ENCODE results near the gene TIA1. TPM values are rescaled to one million over a fixed set of nuclear protein-coding genes. Genes with fewer than 3 reads are reported as not detected.
"Not testable (repeated sequence)": the region's sequence is repeated elsewhere in the genome, so short reads cannot be mapped to it uniquely, and the experiment has no call there.

Gene TIA1
- total RNA-seq, 2 donors from 2014 or later: 68.1 to 78.2 TPM

DNA sequence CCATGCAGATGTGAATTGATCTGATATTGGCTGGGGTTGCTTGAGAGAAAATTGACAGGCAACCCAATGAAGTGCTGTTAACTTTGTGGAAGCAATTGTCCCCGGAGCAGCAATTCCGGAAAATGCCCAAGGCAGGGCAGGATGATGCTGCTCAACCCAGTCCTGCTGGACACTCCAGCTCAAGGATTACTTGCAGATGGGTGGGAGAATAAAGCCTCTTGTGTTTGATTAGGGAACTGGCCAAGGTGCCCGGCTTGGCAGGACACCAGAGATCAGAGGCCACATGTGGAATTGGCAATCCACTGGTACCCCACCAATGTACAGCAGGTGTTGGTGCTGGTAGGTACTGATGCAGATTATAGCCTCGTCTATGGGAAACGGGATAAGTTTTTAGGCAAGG, 45.3 kb downstream of the TIA1 start:
- no peak for DNase-seq
- no peak for ATAC-seq
- H3K27ac Mint-ChIP-seq: no peak overlapping the region
- H3K4me3 Mint-ChIP-seq: no peak overlapping the region
- H3K9me3 ChIP-seq (ENCODE audit: control insufficient read depth, low read length, poor library complexity, severe bottlenecking): no peaks in the 10 kb centered on the region
- H3K27me3 Mint-ChIP-seq: no peaks in the 10 kb centered on the region
- H3K4me1 Mint-ChIP-seq: no peaks in the 10 kb centered on the region
- H3K36me3 Mint-ChIP-seq (ENCODE audit: low read depth): peaks cover 2% of the 10 kb centered on the region

DNA sequence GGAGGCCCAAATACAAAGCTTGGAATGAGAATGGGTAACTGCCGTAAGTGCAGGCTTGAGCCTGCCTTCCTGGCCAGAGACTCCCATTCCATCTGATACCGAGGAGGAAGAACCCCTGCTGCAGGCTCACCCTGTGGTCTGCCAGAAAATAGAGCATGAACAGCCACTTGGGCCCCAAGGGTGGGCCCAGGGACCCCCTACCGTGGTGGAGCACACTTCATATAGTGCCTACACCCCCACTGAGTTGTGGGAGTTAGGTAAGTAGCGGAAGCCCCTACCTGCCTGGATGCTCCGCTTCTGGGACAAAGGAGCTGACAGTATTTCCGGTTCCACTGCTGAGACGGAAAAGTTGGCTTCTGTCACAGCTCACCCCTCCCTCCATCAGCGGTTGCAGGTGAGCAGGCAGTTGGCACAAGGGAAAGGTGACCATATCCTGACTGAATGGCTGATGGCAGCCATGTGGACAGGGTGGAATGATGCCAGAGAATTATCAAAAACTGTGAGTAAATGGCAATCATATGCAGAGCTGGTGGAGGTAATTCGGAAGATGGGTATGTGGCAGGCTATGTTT, 46.1 kb downstream of the TIA1 start:
- H3K9me3 ChIP-seq (ENCODE audit: control insufficient read depth, low read length, poor library complexity, severe bottlenecking): no peaks in the 10 kb centered on the region
- DNase-seq (no peak), ATAC-seq (no peak)
- Mint-ChIP-seq H3K27me3 (no peaks in the 10 kb centered on the region), H3K36me3 (ENCODE audit: low read depth) (peaks cover 2% of the 10 kb centered on the region), H3K27ac (no peak overlapping the region), H3K4me1 (no peaks in the 10 kb centered on the region), H3K4me3 (no peak overlapping the region)

DNA sequence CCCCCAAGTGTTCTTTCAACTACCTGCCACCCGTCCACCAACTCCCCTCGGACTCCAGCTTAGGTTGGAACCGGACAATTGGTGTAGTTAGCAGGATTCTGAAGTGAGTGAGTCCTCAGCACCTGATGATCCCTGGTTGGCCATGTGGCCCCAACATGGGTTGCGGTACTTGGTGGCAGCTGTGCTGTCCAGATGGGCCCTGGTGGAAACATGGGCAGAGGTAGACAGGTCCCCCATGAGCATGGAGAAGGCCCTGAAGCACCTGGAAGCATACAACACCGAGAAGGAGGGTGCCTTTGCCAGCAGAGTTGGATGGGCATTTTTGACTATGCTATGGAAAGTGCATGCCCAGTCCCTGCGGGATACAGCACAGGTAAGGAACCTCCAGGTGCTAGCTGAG, 46.6 kb downstream of the TIA1 start:
- no peaks in the 10 kb centered on the region for H3K27me3 Mint-ChIP-seq
- ATAC-seq: no peak
- no peak for DNase-seq
- no peak overlapping the region for H3K27ac Mint-ChIP-seq
- no peaks in the 10 kb centered on the region for H3K9me3 ChIP-seq (ENCODE audit: control insufficient read depth, low read length, poor library complexity, severe bottlenecking)
- H3K4me3 Mint-ChIP-seq: no peak overlapping the region
- no peaks in the 10 kb centered on the region for H3K4me1 Mint-ChIP-seq
- H3K36me3 Mint-ChIP-seq (ENCODE audit: low read depth): peaks cover 2% of the 10 kb centered on the region

- Mint-ChIP-seq H3K36me3 (ENCODE audit: low read depth) (peaks cover 2% of the 10 kb centered on the region), H3K4me3 (no peak overlapping the region), H3K4me1 (no peaks in the 10 kb centered on the region), H3K27me3 (no peaks in the 10 kb centered on the region), H3K27ac (no peak overlapping the region)
- no peak for DNase-seq
- ATAC-seq: no peak
- H3K9me3 ChIP-seq (ENCODE audit: control insufficient read depth, low read length, poor library complexity, severe bottlenecking): no peaks in the 10 kb centered on the region
These were observed 47.1 kb downstream of the TIA1 start for GRCh38 chr2:70201225-70201768.

- H3K4me3 Mint-ChIP-seq: no peak overlapping the region
- DNase-seq (no peak), ATAC-seq (no peak)
- no peaks in the 10 kb centered on the region for H3K27me3 Mint-ChIP-seq
- peaks cover 2% of the 10 kb centered on the region for H3K36me3 Mint-ChIP-seq (ENCODE audit: low read depth)
- no peaks in the 10 kb centered on the region for H3K9me3 ChIP-seq (ENCODE audit: control insufficient read depth, low read length, poor library complexity, severe bottlenecking)
- no peak overlapping the region for H3K27ac Mint-ChIP-seq
- no peaks in the 10 kb centered on the region for H3K4me1 Mint-ChIP-seq
These were observed 49.0 kb downstream of the TIA1 start for GRCh38 chr2:70199320-70199864.

- H3K9me3 ChIP-seq (ENCODE audit: control insufficient read depth, low read length, poor library complexity, severe bottlenecking): no peaks in the 10 kb centered on the region
- ATAC-seq (no peak), DNase-seq (no peak)
- H3K4me3 Mint-ChIP-seq: no peak overlapping the region
- H3K27me3 Mint-ChIP-seq: no peaks in the 10 kb centered on the region
- H3K4me1 Mint-ChIP-seq: peaks cover 13% of the 10 kb centered on the region
- no peaks in the 10 kb centered on the region for H3K36me3 Mint-ChIP-seq (ENCODE audit: low read depth)
- H3K27ac Mint-ChIP-seq: no peak overlapping the region
These were observed 55.9 kb downstream of the TIA1 start for GRCh38 chr2:70192516-70192915.

DNA sequence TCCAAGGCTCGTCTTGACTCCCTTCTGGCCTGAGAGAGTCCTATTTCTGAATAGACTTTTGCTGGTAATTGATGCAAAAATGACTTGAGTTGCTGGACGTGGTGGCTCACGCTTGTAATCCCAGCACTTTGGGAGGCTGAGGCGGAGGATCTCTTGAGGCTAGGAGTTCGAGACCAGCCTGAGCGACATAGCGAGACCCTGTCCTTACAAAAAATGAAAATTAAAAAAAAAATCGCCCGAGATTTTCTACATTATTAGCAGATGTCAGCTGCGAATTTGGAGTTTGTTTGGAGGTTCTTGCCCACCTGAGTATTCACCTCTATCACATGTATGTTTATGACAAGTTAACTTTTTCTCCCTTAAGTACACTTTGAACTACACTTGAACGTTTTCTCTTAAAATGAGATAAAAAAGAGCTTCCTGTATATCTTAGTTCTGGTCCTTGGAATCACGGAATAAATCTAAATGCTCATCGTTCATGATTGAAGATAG, 57.1 kb downstream of the TIA1 start:
- H3K9me3 ChIP-seq (ENCODE audit: control insufficient read depth, low read length, poor library complexity, severe bottlenecking): no peaks in the 10 kb centered on the region
- H3K27ac Mint-ChIP-seq: peak overlapping the region; percentile 99
- ATAC-seq (no peak), DNase-seq (no peak)
- H3K4me3 Mint-ChIP-seq: peak overlapping the region; percentile 99
- H3K4me1 Mint-ChIP-seq: peaks cover 13% of the 10 kb centered on the region
- no peaks in the 10 kb centered on the region for H3K36me3 Mint-ChIP-seq (ENCODE audit: low read depth)
- H3K27me3 Mint-ChIP-seq: no peaks in the 10 kb centered on the region

GRCh38 chr2:70190418-70191243, 57.8 kb downstream of the TIA1 start, which contains the start of gene C2orf42:
Gene C2orf42 (minus strand): TSS chr2:70191019. CDS start chr2:70181985, 9,034 bp downstream.
- peak within 1 kb of the TSS; percentile 99 for H3K27ac Mint-ChIP-seq
- H3K9me3 ChIP-seq (ENCODE audit: control insufficient read depth, low read length, poor library complexity, severe bottlenecking): no peaks in the 10 kb centered on the region
- DNase-seq (peak; percentile 83 to 90 (median 87)), ATAC-seq (peak; percentile 87)
- no peaks in the 10 kb centered on the region for H3K27me3 Mint-ChIP-seq
- peaks cover 13% of the 10 kb centered on the region for H3K4me1 Mint-ChIP-seq
- peak within 1 kb of the TSS; percentile 99 for H3K4me3 Mint-ChIP-seq
- no peaks in the 10 kb centered on the region for H3K36me3 Mint-ChIP-seq (ENCODE audit: low read depth)

DNA sequence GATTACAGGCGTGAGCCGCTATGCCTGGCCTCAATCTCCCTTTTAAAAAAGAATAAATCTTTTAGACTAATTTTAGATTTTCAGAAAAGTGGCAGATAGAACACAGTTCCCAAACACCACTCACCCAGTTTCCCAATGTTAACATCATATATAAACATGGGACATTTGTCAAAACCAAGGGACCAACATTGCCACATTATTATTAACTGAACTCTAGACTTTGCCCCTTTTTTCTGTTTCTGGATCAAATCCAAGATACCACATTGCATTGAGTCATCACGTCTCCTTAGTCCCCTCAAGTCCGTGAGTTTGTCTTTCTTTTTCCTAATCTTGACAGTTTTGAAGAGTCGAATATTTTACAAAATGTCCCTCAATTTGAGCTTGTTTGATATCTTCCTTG, 60.0 kb downstream of the TIA1 start:
- no peaks in the 10 kb centered on the region for H3K9me3 ChIP-seq (ENCODE audit: control insufficient read depth, low read length, poor library complexity, severe bottlenecking)
- peaks cover 13% of the 10 kb centered on the region for H3K4me1 Mint-ChIP-seq
- DNase-seq (no peak), ATAC-seq (no peak)
- H3K36me3 Mint-ChIP-seq (ENCODE audit: low read depth): no peaks in the 10 kb centered on the region
- H3K27ac Mint-ChIP-seq: peak overlapping the region; percentile 99
- H3K4me3 Mint-ChIP-seq: no peak overlapping the region
- H3K27me3 Mint-ChIP-seq: no peaks in the 10 kb centered on the region

DNA sequence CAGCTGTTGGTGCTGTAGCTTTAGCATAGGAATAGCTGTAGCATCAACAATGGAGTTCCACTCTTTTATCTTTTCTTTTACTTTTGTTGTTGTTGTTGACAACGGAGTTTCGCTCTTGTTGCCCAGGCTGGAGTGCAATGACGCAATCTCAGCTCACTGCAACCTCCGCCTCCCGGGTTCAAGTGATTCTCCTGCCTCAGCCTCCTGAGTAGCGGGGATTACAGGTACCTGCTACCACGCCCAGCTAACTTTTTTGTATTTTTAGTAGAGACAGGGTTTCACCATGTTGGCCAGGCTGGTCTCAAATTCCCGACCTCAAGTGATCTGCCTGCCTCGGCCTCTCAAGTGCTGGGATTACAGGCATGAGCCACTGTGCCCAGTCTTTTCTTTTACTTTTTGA, 61.3 kb downstream of the TIA1 start:
- not testable (repeated sequence) for H3K27ac Mint-ChIP-seq; DNase-seq; H3K9me3 ChIP-seq (ENCODE audit: control insufficient read depth, low read length, poor library complexity, severe bottlenecking); ATAC-seq; H3K27me3 Mint-ChIP-seq; H3K36me3 Mint-ChIP-seq (ENCODE audit: low read depth); H3K4me3 Mint-ChIP-seq
- H3K4me1 Mint-ChIP-seq: peaks cover 13% of the 10 kb centered on the region

DNA sequence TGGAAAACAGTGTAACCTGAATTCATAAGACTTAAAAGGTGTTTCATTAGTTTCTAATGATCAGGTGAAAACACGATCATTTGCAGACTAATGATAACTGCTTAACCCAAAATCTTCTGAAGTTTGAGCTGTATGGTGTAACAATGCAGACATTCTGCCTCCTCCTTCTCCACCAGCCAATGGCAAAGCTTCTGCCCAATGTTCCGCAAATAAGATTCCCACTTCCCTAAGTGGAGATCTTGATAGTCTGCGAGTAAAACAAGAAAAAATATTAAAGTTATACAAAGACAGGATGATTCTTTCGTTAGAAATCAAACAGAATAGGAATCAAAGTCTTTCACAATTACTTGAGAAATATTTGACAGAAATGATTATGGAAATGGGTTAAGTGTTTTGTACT, 65.7 kb downstream of the TIA1 start:
- H3K4me1 Mint-ChIP-seq: no peaks in the 10 kb centered on the region
- no peaks in the 10 kb centered on the region for H3K27me3 Mint-ChIP-seq
- ATAC-seq (no peak), DNase-seq (no peak)
- no peaks in the 10 kb centered on the region for H3K9me3 ChIP-seq (ENCODE audit: control insufficient read depth, low read length, poor library complexity, severe bottlenecking)
- no peaks in the 10 kb centered on the region for H3K36me3 Mint-ChIP-seq (ENCODE audit: low read depth)
- no peak overlapping the region for H3K4me3 Mint-ChIP-seq
- H3K27ac Mint-ChIP-seq: no peak overlapping the region

DNA sequence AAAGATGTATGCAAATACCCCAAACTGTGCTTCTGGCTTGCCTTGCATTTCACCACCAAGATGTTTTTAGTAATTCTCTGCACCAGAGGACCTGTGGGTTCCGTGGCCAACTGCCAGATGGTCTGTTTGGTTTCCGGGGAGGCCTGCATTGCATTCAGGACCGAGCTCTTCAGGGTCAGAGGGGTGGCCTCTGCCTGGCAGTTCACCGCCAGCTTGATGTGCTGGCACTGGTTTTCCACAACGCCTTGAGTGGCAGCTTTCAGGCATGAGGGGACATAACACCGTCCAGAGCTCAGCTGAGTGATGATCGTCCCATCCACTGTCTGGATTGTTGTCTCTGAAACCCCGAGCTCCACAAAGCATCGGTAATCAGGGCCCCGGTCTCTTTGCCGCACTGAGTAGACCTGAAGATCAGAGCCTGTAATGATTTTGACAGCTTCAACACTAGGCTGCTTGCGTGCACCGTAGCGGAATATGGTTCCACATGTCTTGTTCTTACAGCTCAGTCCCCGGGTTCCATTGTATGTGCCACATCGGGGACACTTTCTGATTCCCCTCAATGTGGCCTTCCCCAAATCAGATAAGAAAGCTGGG, 67.0 kb downstream of the TIA1 start:
- no peak for DNase-seq
- no peak overlapping the region for H3K27ac Mint-ChIP-seq
- no peak for ATAC-seq
- H3K27me3 Mint-ChIP-seq: no peaks in the 10 kb centered on the region
- no peaks in the 10 kb centered on the region for H3K4me1 Mint-ChIP-seq
- no peaks in the 10 kb centered on the region for H3K36me3 Mint-ChIP-seq (ENCODE audit: low read depth)
- H3K9me3 ChIP-seq (ENCODE audit: control insufficient read depth, low read length, poor library complexity, severe bottlenecking): no peaks in the 10 kb centered on the region
- no peak overlapping the region for H3K4me3 Mint-ChIP-seq

DNA sequence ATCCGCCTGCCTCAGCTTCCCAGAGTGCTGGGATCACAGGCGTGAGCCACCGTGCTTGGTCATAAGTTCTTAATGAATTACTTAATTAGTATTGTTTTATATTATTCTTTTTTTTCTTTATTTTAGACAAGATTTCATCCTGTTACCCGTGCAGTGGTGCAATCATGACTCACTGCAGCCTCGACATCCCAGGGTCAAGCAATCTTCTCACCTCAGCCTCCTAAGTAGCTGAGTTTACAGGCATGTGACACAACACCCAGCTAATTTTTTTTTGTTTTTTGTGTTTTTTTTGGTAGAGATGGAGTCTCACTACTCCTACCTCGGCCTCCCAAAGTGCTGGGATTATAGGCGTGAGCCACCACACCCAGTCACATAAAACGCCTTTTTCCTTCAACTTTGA, 74.9 kb downstream of the TIA1 start:
- Mint-ChIP-seq H3K27me3 (no peaks in the 10 kb centered on the region), H3K4me3 (no peak overlapping the region), H3K4me1 (no peaks in the 10 kb centered on the region), H3K36me3 (ENCODE audit: low read depth) (peaks cover 5% of the 10 kb centered on the region), H3K27ac (no peak overlapping the region)
- H3K9me3 ChIP-seq (ENCODE audit: control insufficient read depth, low read length, poor library complexity, severe bottlenecking): no peaks in the 10 kb centered on the region
- no peak for ATAC-seq
- no peak for DNase-seq
